CMK (cell line): ENCODE data around the gene KIAA1755.

ENCODE experiments used
- DNase-seq: peaks from one replicate; pipeline ENCODE4 v3.0.0-alpha.2; 2010; ENCODE audit warnings: low read depth

KIAA1755 gene

GRCh38 chr20:38217791-38218565, 42.6 kb downstream of the KIAA1755 start:
- no peak for DNase-seq

GRCh38 chr20:38216746-38217595, 43.6 kb downstream of the KIAA1755 start:
- DNase-seq: no peak

- no peak for DNase-seq
Observed at GRCh38 chr20:38216201-38216600, 44.3 kb downstream of the KIAA1755 start.

DNA sequence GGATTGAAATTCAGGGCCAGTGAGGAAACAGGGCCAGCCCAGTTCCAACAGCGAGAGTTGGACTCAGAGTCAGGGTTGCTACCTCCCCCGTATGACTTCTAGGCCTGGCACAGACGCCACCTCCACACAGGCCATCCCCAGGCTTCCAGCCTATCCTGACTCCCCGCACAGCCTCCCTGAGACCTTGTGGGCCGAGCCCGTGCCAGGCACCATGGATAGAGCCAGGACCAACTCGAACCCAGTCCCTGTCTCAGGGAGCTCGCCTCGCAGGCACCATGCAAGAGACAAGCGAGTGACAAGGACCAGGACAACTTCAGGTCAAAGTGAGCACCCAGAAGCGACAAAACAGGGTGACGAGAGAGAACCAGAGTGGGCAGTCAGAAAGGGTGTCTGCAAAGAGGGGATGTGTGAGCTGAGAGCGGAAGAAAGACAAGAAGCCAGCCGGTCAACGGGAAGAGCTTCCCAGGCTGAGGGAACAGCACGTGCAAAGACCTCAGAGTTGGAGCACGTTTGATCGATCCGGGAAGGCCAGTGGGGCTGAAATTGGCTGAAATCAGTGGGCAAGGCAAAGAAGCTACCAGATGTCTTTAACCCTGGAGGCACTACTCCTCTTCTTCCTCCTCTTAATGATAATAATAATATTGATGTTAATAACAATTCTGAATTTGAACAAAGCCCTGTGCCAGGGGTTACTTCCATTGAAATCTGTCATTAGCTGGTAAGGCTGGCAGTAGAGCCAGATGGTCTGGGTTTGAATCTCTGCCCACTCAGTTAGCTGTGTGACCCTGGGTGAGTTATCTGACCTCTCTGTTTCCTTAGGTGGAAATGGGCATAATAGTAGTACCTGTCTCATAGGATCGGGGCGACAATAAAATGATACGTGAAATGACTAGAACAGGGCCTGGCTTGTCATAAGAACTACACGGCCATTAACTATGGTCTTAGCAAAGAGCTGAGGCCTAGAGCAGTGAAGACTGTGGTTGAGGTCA, 45.0 kb downstream of the KIAA1755 start:
- no peak for DNase-seq

GRCh38 chr20:38214256-38215193, 46.0 kb downstream of the KIAA1755 start:
- DNase-seq: no peak

DNA sequence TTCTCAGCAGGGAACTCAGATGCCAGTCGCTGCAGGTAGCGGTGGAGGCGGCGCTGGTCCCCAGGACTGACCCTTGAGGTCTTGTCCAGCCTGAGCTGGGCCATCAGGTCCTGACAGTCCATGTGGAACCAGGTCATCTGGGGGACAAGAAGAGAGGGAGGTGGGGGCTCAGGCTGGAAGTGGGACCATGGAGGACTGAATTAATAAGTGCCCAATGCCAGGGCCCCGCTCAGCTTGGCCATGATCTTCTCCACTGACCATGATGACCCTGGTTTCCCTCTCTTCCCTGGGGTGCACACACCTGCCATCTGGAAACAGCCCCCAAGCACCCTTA, 47.0 kb downstream of the KIAA1755 start:
- DNase-seq: no peak

DNA sequence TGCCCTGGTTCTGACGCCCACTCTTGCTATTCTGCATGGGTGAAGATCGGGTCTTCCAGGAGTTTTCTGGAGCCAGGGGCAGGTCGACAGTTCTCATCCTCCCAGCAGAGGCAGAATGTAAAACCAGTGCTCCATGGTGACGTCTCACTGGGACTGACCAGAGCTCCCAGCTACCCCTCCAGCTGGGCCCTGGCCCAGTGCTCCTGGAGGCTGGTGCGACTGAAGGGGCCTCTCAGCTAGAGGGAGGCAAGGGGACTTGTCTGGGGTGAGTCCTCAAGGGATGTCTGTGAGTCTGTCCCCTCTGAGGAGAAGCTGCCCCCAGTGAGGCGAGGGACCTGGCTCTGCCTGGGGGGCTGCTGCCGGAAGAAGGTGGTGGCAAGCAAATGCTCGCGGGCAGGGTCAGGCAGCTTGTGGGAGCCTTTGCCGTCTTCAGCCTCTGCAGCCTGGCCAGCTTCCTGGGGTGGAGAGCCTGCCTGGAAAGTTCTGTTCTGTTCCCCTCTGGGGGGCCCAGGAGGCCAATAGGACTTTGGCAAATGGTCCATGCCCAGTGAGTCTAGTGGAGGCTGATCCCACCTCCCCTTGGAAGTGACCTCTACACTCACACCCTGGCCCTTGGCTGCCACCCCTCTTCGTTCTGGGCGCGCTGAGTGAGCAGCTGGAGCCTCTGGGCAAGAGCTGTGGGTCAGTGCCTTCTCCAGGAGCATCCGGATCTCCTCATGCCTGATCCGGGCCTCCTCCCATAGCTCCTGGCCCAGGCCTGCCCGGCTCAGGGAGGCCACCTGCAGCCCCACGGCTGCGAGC, 47.5 kb downstream of the KIAA1755 start:
- no peak for DNase-seq

DNA sequence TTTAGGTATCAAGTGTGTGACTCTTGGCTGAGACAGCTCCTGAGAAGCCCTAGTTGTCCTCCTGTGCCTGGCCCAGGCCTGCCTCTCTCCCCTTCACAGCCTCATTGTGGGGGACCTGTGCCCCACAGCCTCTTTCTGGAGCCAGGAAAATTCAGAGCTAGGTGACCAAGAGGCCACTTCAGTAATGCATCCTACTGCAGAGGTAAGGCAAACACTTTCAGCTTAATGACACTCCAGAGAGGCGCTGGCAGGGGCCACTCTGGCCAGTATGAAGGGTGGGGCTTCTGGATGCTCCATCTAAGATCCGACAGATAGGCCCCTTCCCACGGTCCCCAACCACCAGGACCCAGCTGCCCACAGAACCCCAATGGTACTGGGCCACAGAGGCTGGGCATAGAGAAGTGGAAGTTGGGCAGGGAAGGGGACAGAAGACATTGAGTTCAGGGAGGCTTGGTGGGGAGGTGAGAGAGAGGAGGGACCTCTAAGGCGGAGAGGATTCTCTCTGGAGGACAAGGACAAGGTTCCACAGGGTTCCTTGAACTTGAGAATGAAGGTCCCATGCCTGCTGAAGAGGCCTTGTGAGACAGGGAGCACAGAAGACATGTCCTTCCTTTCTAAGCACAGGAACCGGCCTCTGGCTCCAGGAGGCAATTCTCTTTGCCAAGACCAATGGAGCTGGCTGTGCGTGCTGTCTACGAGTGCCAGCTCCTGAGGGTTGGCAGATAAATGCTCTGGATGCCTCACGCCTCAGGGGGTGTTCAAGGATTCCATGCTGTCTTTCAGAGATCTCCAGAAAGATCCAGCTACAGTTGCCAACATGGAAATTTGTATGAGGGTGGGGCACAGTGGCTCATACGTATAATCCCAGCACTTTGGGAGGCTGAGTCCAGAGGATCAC, 49.1 kb downstream of the KIAA1755 start:
- no peak for DNase-seq

- no peak for DNase-seq
Observed at GRCh38 chr20:38210741-38211140, 49.8 kb downstream of the KIAA1755 start.

GRCh38 chr20:38209736-38210405, 50.7 kb downstream of the KIAA1755 start:
- no peak for DNase-seq

DNA sequence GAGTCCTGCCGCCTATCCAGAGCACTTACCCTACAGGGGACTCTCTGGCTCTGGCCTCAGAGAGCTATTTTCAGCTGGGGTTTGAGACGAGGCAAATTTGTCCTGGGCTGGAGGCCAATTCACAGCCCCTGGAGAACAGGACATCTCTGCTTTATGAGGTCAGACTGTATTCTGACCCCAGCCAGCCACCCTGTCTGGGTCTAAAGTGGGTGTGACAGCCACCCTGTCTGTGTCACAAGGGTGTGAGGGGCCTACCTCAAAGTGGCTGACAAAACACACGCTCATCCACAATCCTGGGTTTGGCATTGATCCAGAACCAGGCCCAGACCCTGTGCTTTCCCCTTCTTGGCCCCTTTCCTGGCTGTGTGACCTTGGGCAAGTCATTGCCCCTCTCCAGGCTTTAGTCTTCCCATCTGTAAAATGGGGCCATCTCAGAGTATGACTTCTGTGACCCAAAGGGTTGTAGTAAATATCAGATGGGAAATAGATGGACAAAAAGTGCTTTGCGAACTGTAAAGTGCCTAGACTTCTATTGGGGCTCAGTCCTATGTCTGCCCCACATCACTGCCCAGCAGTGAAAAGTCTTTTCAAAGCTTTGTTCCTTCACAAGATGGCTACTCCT, 51.4 kb downstream of the KIAA1755 start:
- no peak for DNase-seq

DNA sequence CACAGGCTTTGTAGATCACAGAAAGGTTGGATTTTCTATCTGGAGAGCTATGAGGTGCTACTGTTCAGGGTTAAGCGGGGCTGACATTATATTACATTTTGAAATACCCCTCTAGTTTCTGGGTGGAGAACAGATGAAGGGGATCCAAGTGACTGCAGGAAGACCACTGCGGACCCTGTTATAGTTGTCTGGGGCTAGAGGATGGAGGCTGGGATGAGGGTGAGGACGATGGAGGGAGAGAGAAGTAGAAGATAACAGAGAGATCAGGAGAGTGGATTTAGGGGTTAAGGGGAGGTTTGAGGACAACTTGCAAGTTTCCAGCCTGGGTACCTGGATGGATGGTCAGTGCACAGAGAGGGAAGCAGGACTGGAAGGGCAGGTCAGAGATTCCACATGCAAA, 52.0 kb downstream of the KIAA1755 start:
- DNase-seq: no peak

DNA sequence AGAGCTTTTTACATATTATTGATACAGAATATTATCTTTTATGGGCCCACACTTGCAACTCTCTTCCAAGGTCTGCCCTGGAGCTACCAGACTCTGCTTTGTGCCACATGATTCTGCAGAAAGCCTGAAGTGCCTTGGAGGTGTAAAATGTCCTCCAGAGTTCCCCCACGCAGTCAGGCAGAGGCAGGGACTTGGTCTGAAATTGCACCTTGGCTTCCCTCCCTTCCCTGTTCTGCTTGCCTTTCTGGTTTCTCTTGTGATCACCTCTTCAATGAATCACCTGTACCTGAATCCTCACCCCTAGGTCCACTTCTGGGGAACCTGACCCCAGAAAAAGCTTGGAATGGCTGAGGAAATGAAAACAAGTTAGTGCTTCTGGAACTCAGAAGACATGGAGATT, 52.4 kb downstream of the KIAA1755 start:
- no peak for DNase-seq

DNA sequence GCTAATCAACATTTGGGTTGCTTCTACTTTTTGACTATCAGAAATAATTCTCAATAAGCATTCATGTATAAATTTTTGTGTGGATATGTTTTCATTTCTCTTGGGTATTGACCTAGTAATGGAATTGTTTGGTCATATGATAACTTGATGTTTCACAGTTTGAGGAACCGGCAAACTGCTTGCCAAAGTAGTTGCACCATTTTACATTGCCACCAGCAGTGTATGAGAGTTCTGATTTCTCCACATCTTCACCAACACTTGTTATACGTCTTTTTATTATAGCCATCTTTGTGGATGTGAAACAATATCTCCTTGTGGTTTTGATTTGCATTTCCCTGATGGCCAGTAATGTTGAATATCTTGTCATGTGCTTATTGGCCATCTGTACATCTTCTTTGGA, 52.9 kb downstream of the KIAA1755 start:
- DNase-seq: no peak

- DNase-seq: no peak
Observed at GRCh38 chr20:38205001-38205400, 55.5 kb downstream of the KIAA1755 start.

DNA sequence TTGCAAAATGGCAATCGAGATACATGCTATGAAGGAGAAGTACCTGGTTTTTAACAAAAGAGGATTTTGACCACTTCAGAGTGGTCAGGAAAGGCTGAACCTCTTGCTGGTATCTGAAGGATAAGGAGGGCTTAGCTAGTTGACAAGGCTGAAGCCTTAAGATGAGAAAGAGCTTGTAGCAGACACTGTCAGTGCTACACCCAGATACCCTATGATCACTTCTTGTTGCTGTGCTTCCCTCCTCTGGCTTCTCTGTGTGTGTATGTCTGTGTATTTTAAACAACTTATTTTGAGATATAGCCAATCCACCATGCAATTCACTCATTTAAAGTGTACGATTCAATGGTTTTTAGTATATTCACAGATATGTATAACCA, 56.6 kb downstream of the KIAA1755 start:
- DNase-seq: no peak

- no peak for DNase-seq
Observed at GRCh38 chr20:38203337-38203980, 57.1 kb downstream of the KIAA1755 start.

- DNase-seq: no peak
Observed at GRCh38 chr20:38202982-38203293, 57.6 kb downstream of the KIAA1755 start.
